ENCODE data around the gene SBSN.

DNA sequence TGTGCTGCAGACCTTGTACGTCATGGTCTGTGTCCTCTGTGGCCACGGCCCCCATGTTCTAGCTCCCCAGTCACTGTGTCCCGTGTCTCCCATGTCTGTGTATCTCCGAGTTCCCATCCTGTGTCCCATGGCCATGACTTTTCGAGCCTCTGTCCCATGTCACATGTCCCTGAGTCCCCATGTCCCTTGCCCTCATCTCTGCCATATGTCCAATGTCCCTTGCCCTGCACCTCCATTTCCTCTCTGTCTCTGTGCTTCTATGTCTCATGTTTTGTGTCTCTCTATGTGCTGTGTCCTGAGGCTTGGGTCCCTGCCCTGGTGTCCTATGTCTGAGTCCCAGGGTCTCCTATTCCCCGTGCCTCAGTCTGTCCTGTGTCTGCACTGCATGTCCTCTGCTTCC, 33.3 kb upstream of the SBSN start:
- no peak for TF ChIP-seq CTCF (IDR thresholded peaks at IDR 0.05)
- no peak for TF ChIP-seq POLR2A (IDR thresholded peaks at IDR 0.05)
- no peak for TF ChIP-seq EP300 (IDR thresholded peaks at IDR 0.05)
- no peak for TF ChIP-seq POLR2AphosphoS5 (IDR thresholded peaks at IDR 0.05)

All from gastroesophageal sphincter (tissue), 3 donors.